Fibroblast of pulmonary artery (primary cell): ENCODE results near the gene EXOC1.

Source experiments
- DNase-seq: peaks from one replicate; pipeline ENCODE4 v3.0.0-alpha.2; 2010; ENCODE audit warnings: low read depth
- H3K4me3 ChIP-seq: replicated peaks from 2 replicates; pipeline ENCODE4 v1.5.1; 2011; ENCODE audit warnings: low read depth, mild to moderate bottlenecking, control low read depth, low read length, moderate library complexity
- CTCF ChIP-seq: IDR thresholded peaks from 2 replicates; pipeline ENCODE4 v1.5.1; 2011; ENCODE audit warnings: mild to moderate bottlenecking, control low read depth, low read length, inconsistent platforms; ENCODE audit errors: missing control alignments

The EXOC1 gene

DNA sequence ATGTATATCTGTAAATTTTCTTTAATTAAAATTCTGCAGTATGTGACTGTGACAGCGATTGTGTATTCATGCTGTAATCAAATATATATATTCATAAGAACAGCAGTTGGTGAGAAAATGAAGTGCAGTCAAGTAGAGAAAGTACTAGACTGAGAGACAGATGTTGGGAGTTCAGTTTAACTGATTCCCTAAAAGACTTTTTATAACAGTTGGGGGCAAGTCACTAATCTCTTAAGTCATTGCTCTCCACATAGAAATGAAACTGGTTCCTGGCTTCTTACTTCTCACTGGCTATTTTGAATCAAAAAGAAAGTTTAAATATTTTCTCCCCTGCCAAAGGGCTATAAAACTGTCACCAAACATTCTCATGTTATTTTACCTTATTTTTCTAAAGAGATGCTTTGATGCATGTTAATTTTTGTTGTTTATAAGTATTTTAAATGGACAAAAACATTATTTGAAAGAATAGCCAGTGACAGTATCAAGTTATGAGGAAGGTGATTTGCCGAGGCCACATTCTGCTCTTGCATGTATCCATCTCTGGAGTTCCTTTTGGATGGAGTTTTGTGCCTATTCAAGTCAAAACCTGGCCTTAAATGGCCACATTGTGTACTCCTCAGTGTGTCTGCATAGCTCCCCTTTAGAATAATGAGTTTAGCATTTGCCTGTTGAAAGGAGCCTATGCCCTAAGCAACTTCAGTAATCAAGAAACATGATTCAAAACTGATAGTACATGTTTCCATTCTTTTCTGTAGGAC, 30.8 kb downstream of the EXOC1 start:
- no peak overlapping the region for H3K4me3 ChIP-seq
- no peak for TF ChIP-seq CTCF
- no peak for DNase-seq

DNA sequence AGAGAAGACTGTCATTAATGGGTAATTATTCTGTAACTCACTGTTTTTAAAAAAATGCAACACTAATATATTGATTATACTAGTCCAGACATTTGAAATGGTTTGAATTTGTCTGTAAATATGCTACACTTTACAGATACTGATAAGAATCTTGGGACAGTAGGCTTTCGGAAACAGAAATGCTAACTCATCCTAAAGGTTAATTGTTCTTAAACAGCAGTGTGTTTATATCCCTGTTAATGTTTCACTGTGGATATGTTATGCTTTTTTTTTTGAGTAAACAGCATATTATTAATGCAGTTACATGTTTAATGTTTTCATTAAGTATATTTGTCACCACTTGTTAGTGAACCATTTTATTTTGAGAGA, 31.4 kb downstream of the EXOC1 start:
- no peak for DNase-seq
- no peak overlapping the region for H3K4me3 ChIP-seq
- no peak for TF ChIP-seq CTCF

DNA sequence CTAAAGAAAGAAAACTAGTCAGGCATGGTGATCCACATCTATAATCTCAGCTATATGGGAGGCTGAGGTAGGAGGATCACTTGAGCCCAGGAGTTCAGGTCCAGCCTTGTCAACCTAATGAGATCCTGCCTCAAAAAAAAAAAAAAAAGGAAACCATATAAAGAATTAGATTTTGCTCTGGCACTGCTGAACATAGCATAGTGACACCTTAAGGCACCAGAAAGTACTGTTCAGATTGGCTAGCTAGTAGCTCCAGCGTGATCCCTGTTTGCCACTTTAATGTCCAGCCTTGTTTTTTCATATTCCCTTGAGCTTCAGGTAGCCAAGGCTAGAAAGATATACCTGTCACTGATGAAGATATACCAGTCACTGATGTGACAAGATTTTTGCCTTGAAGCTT, 34.1 kb downstream of the EXOC1 start:
- peak; percentile 8 for DNase-seq
- peak; percentile 6 for TF ChIP-seq CTCF
- no peak overlapping the region for H3K4me3 ChIP-seq

DNA sequence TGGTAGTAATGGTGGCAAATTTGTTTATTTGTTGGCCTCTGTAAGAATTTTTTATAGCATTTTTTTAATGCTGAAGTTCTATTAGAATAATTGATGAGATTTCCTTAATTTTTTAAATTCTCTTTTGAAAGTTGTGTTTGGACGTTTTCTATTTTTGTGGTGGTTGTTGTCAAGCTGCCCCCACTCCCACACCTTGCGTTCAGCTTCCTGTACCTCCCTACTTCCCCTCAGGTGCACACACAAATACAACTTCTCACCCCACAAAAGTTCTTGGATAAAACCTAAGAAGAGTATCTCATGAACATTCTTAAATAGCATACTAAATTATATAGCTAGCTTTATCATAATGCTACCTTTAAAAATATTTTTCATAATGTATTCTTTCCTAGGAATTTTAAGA, 38.7 kb downstream of the EXOC1 start:
- DNase-seq: no peak
- H3K4me3 ChIP-seq: no peak overlapping the region
- TF ChIP-seq CTCF: no peak

DNA sequence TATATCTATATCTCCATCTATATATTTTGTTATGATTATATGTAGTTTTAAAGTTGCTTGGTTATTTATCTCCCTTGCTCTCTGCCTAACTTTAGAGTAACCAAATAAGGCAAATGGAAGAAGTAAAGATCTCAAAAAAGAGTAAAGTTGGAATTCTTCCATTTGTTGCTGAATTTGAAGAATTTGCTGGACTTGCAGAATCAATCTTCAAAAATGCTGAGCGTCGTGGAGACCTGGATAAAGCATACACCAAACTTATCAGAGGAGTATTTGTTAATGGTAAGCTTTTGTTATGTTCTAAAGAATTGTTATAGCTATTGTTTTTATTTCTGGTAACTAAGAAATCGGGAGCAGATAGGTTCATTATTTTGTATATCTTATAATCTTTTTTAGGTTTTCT, 43.2 kb downstream of the EXOC1 start:
- DNase-seq: no peak
- TF ChIP-seq CTCF: no peak
- H3K4me3 ChIP-seq: no peak overlapping the region

DNA sequence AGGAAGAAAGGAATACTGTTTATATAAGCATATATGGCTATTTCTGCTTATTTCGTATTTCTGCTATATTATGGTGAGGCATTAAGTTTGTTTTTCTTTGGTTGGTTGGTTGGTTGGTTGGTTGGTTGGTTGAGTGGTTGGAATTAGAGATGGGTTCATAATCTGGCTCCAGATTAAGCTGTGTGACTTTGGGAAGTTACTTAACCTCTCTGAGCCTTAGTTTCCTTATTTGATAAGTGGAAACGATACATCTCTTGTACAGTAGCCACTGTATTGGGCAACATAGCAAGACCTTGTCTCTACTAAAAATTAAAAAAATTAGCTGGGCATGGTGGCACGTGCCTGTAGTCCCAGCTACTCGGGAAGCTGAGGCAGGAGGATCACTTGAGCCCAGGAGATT, 49.2 kb downstream of the EXOC1 start:
- no peak overlapping the region for H3K4me3 ChIP-seq
- no peak for DNase-seq
- TF ChIP-seq CTCF: no peak

- no peak overlapping the region for H3K4me3 ChIP-seq
- peak; percentile 13 for DNase-seq
- no peak for TF ChIP-seq CTCF
Measured at GRCh38 chr4:55903577-55903976, 50.1 kb downstream of the EXOC1 start.
